Activated CD8-positive, alpha-beta memory T cell treated with anti-CD3 and anti-CD28 coated beads, Interleukin-2, amount 50 U/mL, for 1 hour (primary cell): ENCODE measurements around the gene CACNA1C.

ENCODE experiments used
- DNase-seq: peaks from one replicate; pipeline ENCODE4 v3.0.0-alpha.2; 2020; ENCODE audit errors: extremely low read depth

Gene CACNA1C

GRCh38 chr12:2140858-2141519, 88.2 kb downstream of the CACNA1C start:
- DNase-seq, result no peak

- no peak for DNase-seq
These were observed 89.3 kb downstream of the CACNA1C start for GRCh38 chr12:2142068-2142467.

GRCh38 chr12:2144951-2145350, 92.2 kb downstream of the CACNA1C start:
- no peak for DNase-seq

- DNase-seq, result no peak
These were observed 92.7 kb downstream of the CACNA1C start for GRCh38 chr12:2145433-2145998.

GRCh38 chr12:2147335-2147734, 94.5 kb downstream of the CACNA1C start:
- DNase-seq, result no peak

GRCh38 chr12:2149091-2149490, 96.3 kb downstream of the CACNA1C start:
- no peak for DNase-seq

- DNase-seq, result no peak
These were observed 98.0 kb downstream of the CACNA1C start for GRCh38 chr12:2150833-2151232.

- DNase-seq, result no peak
These were observed 98.6 kb downstream of the CACNA1C start for GRCh38 chr12:2151391-2151790.

GRCh38 chr12:2152134-2152533, 99.3 kb downstream of the CACNA1C start:
- no peak for DNase-seq

- no peak for DNase-seq
These were observed 101.3 kb downstream of the CACNA1C start for GRCh38 chr12:2154050-2154449.

GRCh38 chr12:2154521-2154920, 101.7 kb downstream of the CACNA1C start:
- DNase-seq, result no peak

- DNase-seq, result no peak
These were observed 103.5 kb downstream of the CACNA1C start for GRCh38 chr12:2156333-2156732.

GRCh38 chr12:2160043-2160442, 107.3 kb downstream of the CACNA1C start:
- DNase-seq, result no peak

GRCh38 chr12:2161473-2161872, 108.7 kb downstream of the CACNA1C start:
- DNase-seq, result no peak

GRCh38 chr12:2163177-2163941, 110.6 kb downstream of the CACNA1C start:
- DNase-seq, result no peak

GRCh38 chr12:2165021-2165420, 112.2 kb downstream of the CACNA1C start:
- no peak for DNase-seq

- DNase-seq, result no peak
These were observed 113.1 kb downstream of the CACNA1C start for GRCh38 chr12:2165927-2166326.

- DNase-seq, result no peak
These were observed 113.9 kb downstream of the CACNA1C start for GRCh38 chr12:2166696-2167095.

GRCh38 chr12:2167231-2167630, 114.4 kb downstream of the CACNA1C start:
- no peak for DNase-seq

GRCh38 chr12:2168808-2169207, 116.0 kb downstream of the CACNA1C start:
- DNase-seq, result no peak

GRCh38 chr12:2169489-2169888, 116.7 kb downstream of the CACNA1C start:
- DNase-seq, result no peak

GRCh38 chr12:2169940-2170339, 117.2 kb downstream of the CACNA1C start:
- no peak for DNase-seq

- no peak for DNase-seq
These were observed 117.6 kb downstream of the CACNA1C start for GRCh38 chr12:2170376-2170775.
